Astrocyte of the cerebellum (primary cell): ENCODE data around the gene UBE2G2.

Experiments used
- DNase-seq: peaks from one replicate; pipeline ENCODE4 v3.0.0-alpha.2; 2011; ENCODE audit warnings: low read depth
- H3K4me3 ChIP-seq: 2 replicates; pipeline ENCODE4 v1.5.1; 2011; ENCODE audit warnings: mild to moderate bottlenecking, low read depth, low read length, moderate library complexity
- CTCF ChIP-seq: IDR thresholded peaks from 2 replicates; pipeline ENCODE4 v1.5.1; 2012; ENCODE audit warnings: low read length, low read depth, moderate library complexity, mild to moderate bottlenecking; ENCODE audit errors: missing control alignments
- in situ Hi-C: cut with HindIII; loops from 2 replicates; pipeline ENCODE4 v1.10.0; 2017; ENCODE audit warnings: low sequenced_read_pairs

The UBE2G2 gene

DNA sequence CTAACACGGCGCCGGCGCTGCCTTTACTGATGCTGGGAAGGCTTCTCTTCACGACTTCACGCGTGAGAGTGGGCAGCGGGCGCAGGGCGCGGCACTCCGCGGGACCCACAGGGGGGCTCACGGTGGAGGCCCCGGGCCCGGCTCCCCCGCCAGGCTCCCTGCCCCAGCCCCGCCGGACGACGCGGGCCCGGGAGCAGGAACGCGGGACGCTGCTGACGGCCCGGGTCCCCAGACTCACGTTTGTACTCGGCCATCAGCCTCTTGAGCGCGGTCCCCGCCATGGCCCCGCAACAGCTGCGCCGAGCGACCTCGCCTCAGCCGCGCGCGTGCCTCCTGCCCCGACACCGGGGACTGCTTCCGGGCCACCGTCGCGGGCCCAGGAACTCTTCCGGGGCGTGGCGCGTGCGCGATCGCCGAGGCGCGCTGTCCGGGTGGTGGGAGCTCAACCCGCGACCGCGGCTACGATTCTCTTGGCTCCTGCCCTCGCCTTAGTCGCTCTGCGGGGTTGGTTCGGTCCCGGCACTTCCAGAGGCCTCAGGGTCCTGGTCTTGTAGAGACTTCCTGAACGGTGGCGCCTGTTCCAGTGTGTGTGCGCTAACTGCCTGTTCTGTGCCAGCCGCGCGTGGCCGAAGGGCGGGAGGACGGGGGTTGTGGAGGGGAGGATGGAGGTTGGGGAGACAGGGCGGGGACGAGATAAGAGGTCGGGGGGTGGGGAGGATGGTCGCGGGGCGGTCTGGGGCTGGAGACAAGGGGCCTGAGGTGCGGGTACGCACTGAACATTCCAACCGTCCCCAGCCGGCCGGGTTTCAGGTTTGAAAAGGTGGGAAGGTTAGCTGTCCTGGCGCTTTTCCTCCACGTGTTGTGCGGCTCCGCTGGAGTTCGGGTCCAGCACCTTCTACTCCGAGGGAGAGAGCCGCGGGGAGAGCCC lies at the start of gene UBE2G2:
UBE2G2 (minus strand) TSS at position 353 of the 928 bp plus-strand sequence; CDS start at position 281, 72 bp downstream.
- in situ Hi-C loops = loop anchor here (10.0 kb wide), 2 partner anchors 73 to 323 kb away; partner anchors contain the start of gene PTTG1IP
- no peak for TF ChIP-seq CTCF
- no peak for DNase-seq
- H3K4me3 ChIP-seq = peak within 1 kb of the TSS; percentile 81

- TF ChIP-seq CTCF = no peak
- in situ Hi-C loops = loop anchor here (5.0 kb wide), 1 partner anchor 44 kb away; no protein-coding TSS in a partner anchor
- H3K4me3 ChIP-seq = no peak overlapping the region
- no peak for DNase-seq
Observed at GRCh38 chr21:44850905-44851657, 49.5 kb upstream of the UBE2G2 start.

- H3K4me3 ChIP-seq = no peak overlapping the region
- no peak for TF ChIP-seq CTCF
- DNase-seq = no peak
- in situ Hi-C loops = loop anchor here (5.0 kb wide), 1 partner anchor 43 kb away; no protein-coding TSS in a partner anchor
Observed at GRCh38 chr21:44850208-44850800, 48.7 kb upstream of the UBE2G2 start.

DNA sequence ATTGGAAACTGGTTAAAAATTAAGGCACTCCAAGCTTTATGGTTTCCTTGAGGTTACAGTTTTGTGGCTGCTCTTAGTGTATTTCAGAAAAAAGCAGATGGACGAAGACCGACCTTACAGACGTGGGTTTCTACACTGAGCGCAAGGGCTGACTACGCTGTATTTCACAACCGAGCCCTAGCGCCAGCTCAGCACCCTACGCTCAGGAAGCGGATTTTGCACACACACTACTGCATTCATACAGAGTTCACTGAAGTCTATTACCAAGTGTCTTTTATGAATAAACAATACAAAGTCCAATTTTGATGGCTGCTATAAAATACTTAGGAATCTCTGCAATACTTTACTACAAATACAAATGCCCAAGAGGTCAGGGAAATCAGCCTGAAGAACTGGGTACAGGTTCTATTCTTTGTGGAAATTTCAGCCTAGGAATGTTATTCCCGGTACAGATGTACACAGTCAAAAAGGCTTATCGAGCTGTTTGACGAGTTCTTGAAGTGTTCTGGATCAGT lies 48.1 kb upstream of the UBE2G2 start:
- in situ Hi-C loops = loop anchor here (5.0 kb wide), 1 partner anchor 42 kb away; no protein-coding TSS in a partner anchor
- TF ChIP-seq CTCF = no peak

DNA sequence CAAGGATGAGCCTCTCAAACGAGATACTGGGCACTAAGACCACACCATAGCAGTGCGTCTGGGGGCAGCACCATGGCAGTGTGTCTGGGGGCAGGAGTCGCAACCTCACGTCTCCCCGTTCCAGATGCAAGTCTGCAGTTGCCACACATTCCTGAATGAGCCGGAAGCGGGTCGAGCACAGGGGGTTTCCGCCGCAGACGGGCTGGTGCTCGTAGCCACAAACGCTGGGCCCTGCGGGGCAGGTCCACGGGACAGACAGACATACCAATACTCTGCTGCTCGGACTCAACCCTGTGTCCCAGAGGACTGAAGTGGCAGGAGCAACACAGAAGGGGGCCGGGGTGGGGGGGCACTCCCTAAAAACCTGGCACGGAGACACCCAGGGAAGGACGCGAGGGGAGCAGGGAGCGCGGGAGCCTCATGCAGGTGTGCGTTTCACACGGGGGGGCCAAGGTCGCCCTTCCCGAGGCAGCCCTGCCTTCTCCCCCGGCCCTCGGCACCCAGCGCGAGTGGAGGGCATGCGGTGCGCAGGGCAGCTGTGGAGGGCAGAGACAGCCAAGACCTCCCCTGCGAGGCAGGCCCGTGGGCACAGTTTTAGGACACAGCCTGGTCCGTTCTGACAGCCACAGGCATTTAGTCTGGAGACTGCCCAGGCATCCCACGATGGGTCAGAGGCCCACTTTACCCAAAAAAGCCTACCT lies 47.4 kb upstream of the UBE2G2 start:
- no peak for DNase-seq
- TF ChIP-seq CTCF = no peak
- no peak overlapping the region for H3K4me3 ChIP-seq
- in situ Hi-C loops = no loop called here

More for the DNA sequence above, 48.1 kb upstream of the UBE2G2 start:
- no peak for DNase-seq
- no peak overlapping the region for H3K4me3 ChIP-seq
